Peyer's patch (tissue), 4 donors: ENCODE data around the gene DNAJC30.

Experiments
- CTCF ChIP-seq, 6 experiments: fragments of 450-650 bp in 4 of 6; fragments of 200-600 bp in 2 of 6; sonication (generic) in 1 of 6; IDR thresholded peaks; one replicate each; pipeline ENCODE4 v1.5.1; 2017 to 2019; ENCODE audit warnings: antibody characterized with exemption in 6 of 6, mild to moderate bottlenecking in 3 of 6, moderate library complexity in 1 of 6
- POLR2A ChIP-seq, 2 donors: fragments of 450-650 bp; IDR thresholded peaks; one replicate each; pipeline ENCODE4 v1.5.1; 2017; ENCODE audit warnings: antibody characterized with exemption in 2 of 2, mild to moderate bottlenecking in 2 of 2, moderate library complexity in 2 of 2

GRCh38 chr7:73688288-73688687, 5.0 kb upstream of the DNAJC30 start:
- TF ChIP-seq POLR2A (IDR thresholded peaks at IDR 0.05) = no peak
- no peak for TF ChIP-seq CTCF (IDR thresholded peaks at IDR 0.05)
